ENCODE data around the gene SCFD2.

SCFD2 gene

GRCh38 chr4:52950226-52950625 is 415.6 kb downstream of the SCFD2 start:
- in situ Hi-C loops (cut with HindIII; ENCODE audit: low sequenced_read_pairs) = no loop called here
- TF ChIP-seq CTCF (IDR thresholded peaks at IDR 0.05; ENCODE audit: low read depth, low read length, missing control alignments) = no peak
- H3K4me3 ChIP-seq (ENCODE audit: low read depth, low read length) = no peak overlapping the region
- no peak for DNase-seq (ENCODE audit: low read depth)

GRCh38 chr4:52949336-52949735 is 416.5 kb downstream of the SCFD2 start:
- in situ Hi-C loops (cut with HindIII; ENCODE audit: low sequenced_read_pairs) = no loop called here
- H3K4me3 ChIP-seq (ENCODE audit: low read depth, low read length) = no peak overlapping the region
- TF ChIP-seq CTCF (IDR thresholded peaks at IDR 0.05; ENCODE audit: low read depth, low read length, missing control alignments) = no peak
- DNase-seq (ENCODE audit: low read depth) = no peak

GRCh38 chr4:52948057-52948423 is 417.8 kb downstream of the SCFD2 start:
- in situ Hi-C loops (cut with HindIII; ENCODE audit: low sequenced_read_pairs) = no loop called here
- no peak overlapping the region for H3K4me3 ChIP-seq (ENCODE audit: low read depth, low read length)
- no peak for TF ChIP-seq CTCF (IDR thresholded peaks at IDR 0.05; ENCODE audit: low read depth, low read length, missing control alignments)
- DNase-seq (ENCODE audit: low read depth) = no peak

DNA sequence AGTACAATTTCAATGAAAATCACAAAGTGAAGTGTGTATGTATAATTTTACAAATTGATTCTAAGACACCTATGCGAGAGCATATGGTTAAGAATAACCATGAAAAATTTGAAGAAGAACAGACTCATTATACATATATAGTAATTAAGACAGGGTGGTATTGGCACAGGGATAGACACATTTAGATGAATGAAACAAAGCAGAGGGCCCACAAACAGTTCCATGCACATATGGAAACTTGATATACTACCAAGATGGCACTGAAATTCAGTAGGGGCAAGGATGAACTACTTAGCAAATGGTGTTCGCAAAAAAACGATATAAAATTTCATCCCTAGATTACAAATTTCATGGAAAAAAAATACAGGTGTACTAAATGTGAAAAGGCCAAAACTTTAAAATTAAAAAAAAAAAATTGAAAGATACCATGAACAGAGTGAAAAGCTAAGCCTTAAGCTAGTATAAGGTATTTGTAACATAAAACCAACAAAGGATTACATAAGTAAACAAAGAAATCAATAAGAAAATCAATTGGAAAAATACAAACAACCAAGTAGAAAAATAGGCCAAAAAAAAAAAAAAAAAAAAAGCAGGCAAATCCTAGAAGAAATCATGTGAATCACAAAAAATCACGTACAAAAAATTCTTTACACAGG is 418.3 kb downstream of the SCFD2 start:
- no peak for TF ChIP-seq CTCF (IDR thresholded peaks at IDR 0.05; ENCODE audit: low read depth, low read length, missing control alignments)
- in situ Hi-C loops (cut with HindIII; ENCODE audit: low sequenced_read_pairs) = no loop called here
- H3K4me3 ChIP-seq (ENCODE audit: low read depth, low read length) = no peak overlapping the region
- no peak for DNase-seq (ENCODE audit: low read depth)

DNA sequence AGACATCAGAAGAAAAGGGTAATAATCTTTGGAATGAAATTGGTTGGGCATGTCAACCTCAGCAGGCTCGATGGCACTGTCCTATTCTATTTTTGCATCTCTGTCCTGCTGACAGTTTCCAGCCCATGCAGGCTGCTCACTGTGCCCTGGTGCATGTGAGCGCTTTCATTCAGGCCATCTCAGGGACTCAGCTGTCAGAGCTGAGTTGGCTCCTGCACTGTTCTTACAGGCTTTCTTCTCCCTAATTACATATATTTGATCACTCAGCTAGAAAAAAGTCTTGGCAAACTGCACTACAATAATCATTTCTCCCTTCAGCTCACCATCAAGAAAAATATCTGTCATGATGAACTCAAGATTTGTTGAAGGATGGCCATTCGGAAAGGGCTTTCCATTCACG is 419.0 kb downstream of the SCFD2 start:
- no peak for TF ChIP-seq CTCF (IDR thresholded peaks at IDR 0.05; ENCODE audit: low read depth, low read length, missing control alignments)
- H3K4me3 ChIP-seq (ENCODE audit: low read depth, low read length) = no peak overlapping the region
- DNase-seq (ENCODE audit: low read depth) = no peak
- in situ Hi-C loops (cut with HindIII; ENCODE audit: low sequenced_read_pairs) = no loop called here

GRCh38 chr4:52945982-52946381 is 419.9 kb downstream of the SCFD2 start:
- no peak overlapping the region for H3K4me3 ChIP-seq (ENCODE audit: low read depth, low read length)
- DNase-seq (ENCODE audit: low read depth) = no peak
- TF ChIP-seq CTCF (IDR thresholded peaks at IDR 0.05; ENCODE audit: low read depth, low read length, missing control alignments) = no peak
- in situ Hi-C loops (cut with HindIII; ENCODE audit: low sequenced_read_pairs) = no loop called here
